HG03097 (cell line): ENCODE measurements around the gene CADPS2.

ENCODE experiments used
- ATAC-seq: cut with Tn5 transposase; IDR thresholded peaks from one replicate; pipeline ENCODE4 v1.9.1; 2021; ENCODE audit not compliant: unreplicated experiment, low FRiP score

CADPS2 gene

DNA sequence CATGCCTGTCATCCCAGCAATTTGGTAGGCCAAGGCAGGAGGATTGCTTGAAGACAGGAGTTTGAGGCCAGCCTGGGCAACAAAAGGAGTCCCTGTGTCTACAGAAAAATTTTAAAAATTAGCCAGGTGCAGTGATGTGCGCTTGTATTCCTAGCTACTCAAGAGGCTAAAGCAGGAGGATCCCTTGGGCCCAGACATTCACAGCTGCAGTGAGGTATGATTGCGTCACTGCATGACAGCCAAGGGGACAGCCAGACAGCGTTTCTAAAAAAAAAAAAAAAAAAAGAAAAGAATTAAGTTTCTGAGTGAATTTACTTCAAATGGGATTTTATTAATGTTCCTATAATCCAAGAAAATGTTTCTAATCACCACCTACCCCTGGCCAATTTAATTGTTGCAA, 96.1 kb downstream of the CADPS2 start:
- no peak for ATAC-seq

DNA sequence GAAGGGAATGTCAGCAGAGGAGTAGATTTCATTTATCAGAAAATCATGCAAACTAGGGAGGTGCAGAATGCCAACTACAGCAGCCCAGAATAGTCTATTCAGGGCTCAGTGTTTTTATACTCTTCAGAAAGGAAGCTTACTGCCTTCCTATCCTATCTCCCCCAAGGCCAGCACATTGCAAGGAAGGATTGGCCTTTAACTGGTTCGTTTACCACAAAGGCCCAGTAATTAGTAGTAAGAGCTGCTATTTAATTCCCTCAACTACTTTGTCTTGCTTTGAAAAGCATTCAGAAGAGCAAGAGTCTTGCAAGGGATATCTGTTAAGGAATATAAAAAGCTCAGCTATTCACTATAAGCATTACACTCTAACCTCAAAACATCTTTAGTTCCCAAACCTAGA, 97.1 kb downstream of the CADPS2 start:
- no peak for ATAC-seq

DNA sequence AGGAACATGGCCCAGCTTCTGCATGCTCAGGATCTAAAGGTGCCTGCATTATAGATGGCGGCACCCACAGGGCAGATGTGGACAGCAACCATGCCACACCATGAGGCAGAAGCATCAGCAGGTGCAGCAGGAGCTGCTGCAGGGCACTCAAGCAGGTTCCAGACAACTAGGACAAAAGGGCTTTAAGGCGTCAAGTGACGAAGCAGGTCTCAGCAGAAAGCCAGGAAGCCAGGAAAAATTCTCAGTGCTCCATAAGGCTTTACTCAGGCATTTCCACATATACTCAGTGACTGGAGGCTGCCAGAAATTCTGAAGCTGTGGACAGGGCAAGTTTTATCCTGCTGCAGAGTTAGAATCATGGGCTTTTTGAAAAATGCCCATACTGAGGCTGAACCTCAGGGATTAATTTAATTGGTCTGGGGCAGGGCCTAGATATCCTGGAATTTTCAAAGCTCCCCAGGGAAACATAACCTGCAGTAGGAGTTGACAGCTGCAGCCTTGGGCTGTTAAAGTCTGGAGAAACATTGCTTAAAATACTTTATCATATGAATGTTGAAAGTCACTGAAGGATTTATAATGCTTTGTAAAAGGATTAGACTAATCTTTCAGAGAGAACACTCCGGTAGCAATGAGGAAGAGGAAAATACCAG, 115.4 kb downstream of the CADPS2 start:
- ATAC-seq = no peak

DNA sequence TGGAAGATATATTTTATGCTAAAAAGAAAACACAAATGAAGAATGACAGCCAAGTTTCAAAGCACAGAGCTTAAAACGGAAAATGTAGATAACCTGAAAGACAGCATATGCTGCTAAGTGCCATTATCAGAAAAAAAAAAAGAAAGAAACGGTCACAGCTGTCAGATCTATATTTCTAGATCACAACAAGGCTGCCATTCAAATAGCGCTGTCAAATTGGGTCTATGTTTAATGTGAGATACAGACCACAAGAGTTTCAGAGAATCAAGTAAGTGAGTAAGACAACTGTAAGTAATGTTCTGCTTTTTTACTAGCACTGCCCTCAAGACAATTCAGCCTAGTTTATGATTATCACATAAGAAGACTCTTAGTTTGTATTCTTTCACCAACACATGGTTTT, 117.4 kb downstream of the CADPS2 start:
- no peak for ATAC-seq

DNA sequence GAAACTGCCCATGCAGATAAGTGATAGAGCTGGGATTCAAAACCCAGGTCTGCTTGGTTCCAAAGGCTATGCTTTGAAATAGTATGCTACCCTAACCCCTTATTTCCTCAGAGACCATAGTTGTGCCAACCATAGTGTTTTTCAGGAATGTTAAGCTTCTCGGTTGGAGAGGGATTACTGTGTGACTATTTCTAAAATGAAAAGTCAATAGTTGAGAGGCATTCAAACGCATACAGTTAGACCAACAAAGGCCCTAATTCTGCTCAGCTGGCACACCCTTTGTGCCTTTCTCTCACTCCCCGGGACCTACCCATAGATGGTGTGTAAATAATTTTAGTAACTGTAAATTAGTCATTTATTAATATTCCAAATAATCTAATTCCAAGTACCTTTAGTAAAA, 118.9 kb downstream of the CADPS2 start:
- ATAC-seq = no peak

DNA sequence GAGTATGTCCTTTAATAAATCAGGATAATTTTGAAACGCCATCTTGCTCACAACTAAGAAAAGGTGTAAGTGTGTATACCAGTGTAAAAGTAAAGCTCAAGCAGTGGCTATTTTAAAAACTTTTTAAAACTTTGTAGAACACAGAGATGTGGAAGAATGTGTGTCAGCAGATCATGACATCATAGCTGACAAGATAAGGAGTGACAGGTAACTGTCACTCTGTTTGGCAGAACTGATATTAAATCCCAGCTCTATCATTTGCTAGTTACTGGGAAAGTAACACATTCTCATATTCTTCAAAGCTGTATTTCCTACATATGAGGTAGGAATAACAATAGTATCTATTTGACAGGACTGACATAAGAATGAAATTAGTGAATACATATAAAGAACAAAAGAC, 119.7 kb downstream of the CADPS2 start:
- ATAC-seq = no peak

DNA sequence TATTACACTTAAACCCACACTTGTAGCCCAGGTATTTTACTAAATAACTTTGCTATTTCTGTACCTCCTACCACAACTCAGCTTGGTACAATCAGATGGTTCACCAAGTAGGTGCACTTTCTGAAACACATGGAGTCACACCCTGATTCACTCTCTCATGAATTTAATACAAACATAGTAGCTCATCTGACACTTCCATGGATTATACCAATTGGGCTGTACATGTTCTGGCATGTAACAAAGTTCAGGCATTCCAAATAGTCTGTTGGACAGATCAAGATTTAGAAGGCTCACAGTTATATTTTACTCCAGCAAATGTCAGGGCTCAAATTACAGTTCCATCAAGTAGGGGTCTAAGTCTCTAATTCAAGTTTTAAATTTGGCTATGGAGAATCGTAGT, 121.4 kb downstream of the CADPS2 start:
- ATAC-seq = no peak

DNA sequence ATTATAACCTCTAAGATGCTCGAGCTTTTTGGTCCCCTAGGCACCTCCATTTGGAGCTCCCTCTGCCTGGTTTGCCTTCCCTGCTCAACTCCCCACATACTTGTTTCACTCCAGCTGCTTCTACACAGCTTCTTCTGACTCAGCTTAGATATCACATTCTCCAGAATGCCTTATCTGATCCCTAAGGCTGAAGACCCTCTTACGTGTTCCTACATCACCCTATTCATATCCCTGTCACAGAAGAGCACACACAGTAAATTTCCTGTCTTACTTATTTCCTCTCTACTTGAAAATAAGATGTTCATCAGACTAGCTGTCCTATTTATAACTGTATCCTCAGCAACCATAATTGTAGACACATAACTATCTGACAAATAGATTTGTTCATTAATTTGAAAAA, 122.2 kb downstream of the CADPS2 start:
- no peak for ATAC-seq

DNA sequence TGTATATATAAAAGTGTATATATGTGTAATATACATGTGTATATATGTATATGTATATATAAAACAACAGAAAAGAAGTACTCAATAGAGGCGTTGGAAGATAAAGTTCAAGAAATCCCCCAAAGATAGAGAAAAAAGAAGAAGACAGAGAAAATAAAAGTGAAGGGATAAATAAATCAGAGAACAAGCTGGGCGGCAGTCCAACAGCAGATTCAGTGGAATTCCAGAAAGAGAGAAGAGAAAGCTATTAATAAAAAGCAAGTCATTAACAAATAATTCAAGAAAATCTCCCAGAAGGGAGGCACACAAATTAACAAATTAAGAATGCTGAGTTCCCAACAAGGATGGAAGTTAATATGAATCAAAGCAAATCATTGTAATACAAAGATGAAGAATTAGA, 124.2 kb downstream of the CADPS2 start:
- no peak for ATAC-seq

DNA sequence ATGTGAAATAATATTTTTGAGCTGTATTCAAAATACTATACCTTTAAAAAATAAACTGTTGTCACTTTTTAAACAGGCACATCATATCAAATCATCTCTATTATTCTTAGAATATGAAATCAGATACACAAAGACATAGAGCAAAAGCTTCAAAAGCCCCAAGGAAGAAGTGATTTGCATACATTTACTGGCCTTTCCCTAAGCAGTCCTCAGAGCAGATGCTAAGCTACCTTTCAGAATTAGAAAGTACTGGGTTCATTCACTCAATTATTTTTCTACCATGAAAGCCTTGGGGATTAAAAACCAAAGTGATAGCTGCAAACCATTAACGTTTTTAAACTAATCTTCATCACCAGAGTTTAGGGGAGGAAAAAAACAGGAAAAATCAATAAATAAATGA, 127.8 kb downstream of the CADPS2 start:
- no peak for ATAC-seq

DNA sequence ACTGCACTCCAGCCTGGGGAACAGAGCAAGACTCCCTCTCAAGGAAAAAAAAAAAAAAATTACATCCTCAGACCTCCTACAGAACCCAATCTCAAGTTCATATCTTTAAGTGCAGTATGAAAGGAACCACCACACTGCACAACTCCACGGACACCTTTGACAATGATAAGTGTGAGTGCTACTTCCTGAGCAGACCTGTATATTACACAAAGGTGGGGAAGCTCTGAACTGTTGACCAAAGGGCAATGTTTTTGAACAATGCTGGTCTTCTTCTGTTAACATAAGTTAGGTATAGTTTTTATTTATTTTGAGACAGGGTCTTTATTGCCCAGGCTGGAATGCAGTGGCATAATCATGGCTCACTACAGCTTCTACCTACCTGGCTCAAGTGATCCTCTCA, 129.4 kb downstream of the CADPS2 start:
- no peak for ATAC-seq

DNA sequence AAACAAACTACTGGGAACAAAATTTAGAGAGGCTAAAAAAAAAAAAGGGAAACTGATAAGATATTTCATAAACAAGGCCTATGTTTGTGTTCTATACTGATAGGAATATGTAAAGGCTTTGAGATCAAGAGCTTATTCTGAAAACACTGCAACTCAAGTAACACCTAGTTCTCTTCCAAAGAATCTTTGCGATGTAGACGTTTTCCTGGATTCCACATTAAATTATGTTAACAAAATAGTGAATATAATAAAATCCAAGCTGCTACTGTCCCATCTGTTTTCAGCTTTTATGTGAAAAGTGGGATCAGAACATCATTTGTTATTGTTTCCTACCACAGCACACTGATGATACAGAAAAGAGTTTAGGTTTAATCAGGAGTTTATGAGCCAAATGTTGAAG, 130.6 kb downstream of the CADPS2 start:
- ATAC-seq = no peak

DNA sequence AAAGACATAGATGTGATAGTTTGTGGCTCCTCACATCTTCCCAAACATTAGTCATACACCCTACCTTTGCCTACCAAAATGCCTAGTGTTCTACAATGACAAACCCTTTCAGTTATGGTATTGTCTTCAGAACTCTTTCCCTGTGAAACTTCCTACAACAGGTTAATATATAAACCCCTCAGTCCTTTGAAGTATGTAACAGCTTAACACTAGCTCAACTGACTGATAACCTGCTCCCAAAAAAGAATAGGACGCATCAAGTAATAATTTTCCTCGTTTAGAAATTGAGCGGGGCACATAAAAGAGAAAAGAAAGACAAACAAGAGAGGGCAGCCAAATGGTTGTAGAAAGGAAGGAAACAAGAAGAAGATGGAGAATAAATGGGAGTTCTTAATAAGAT, 133.7 kb downstream of the CADPS2 start:
- ATAC-seq = no peak

DNA sequence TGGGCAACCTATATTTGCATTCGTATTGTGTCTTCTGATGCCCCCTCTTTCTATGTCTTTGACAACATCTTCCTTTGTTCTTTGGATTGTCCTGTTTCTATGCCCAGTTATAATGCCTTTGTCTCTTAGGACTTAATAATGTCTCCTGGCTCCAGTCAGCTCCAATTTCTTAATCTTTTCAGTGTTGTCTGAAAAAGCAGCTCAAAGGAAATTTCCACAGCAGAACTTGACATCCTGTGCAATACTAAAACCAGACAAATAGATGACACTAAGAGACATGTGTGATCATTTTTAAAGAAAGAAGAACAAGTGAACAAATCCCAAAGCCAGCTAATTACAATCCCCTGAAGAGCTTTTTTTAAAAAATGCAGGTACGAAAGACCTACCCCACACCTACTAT, 135.9 kb downstream of the CADPS2 start:
- ATAC-seq = no peak

DNA sequence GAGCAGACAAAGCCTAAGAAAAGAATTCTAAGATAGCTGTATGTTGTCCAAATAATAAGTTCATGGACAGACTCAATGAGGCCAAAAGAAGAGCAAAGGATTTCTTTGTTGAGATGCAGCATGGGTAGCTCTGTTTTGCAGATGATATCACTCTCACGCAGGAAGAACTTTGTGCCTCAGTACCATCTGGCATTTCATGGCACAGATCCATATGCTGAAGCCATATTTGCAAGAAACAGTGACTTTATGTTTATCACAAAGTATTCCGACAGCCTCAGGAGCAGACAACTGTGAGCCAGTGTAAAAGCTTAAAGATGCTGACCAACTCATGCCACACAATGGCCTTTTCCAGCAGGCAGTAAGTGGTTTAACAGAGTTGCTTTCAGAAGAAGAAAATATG, 138.1 kb downstream of the CADPS2 start:
- ATAC-seq = no peak

DNA sequence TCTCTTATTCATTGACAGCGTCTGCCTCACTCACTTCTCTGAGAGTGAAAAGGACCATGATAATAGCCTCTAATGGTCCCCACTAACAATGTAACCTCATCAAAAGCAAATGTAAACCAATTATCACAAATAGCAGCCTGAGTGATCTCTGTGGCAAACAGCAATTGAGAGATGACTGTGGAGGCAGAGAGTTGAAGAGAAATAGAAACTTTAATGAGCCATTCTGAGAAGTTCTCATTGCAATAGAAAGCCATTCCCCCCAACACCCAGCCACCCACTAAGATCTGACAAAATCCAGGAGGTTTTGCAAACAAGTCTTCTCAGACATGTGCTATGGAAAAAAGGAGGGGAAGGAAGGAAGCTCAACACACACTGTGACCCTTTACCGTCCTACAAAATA, 139.3 kb downstream of the CADPS2 start:
- no peak for ATAC-seq

DNA sequence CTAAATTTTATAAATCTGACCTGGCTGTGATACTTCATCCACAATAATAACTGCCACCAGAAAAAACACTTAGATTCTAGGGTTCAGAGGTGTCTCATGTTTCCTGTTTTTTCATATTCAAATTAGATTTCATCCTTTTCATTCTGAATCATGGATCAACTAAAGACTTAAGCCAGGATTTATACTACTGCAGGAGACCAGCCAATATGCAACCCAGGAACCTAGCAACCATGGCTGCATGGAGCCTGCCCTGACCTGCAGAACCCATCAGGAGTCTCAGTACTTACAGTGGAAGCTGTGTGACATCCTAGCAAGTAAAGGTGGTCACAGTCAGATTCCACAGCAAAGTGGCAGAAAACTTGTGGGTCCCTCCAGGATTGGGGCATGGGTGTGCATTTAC, 143.0 kb downstream of the CADPS2 start:
- no peak for ATAC-seq

DNA sequence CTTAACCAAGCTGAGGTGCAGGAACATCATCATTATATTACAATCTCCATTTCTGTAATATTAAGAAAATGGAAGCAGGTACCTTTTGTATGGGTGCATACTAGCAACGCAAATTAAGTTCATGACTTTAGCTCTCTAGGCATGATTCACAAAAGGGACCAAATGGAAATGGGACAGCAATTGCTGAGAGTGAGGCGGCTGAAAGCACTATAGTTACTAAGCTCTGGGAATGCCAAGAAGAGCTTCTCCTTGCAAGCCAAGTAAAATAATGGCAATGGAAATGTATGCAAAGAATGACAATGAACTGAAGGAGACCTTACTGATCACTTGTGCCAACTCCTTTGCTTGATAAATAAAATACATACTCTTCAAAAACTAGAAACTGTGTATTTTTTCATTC, 147.3 kb downstream of the CADPS2 start:
- ATAC-seq = no peak

DNA sequence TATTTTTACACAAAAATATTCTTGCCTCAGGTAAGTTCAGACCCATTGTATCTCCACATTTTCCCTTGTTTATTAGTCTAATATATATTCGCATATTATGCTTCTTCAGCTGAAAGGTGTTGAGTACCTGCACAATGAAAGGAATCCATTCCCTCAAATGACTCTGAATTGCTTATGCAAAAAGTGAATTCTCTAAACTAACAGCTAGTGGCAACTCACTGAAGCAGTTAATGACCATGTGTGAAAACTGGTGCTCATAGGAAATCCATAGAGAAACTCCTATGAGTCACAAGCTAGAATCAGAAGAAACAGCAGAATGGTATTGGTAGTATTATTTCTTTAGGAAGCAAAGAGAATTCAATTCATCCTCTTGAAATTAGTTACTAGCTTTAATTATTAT, 150.1 kb downstream of the CADPS2 start:
- ATAC-seq = no peak

DNA sequence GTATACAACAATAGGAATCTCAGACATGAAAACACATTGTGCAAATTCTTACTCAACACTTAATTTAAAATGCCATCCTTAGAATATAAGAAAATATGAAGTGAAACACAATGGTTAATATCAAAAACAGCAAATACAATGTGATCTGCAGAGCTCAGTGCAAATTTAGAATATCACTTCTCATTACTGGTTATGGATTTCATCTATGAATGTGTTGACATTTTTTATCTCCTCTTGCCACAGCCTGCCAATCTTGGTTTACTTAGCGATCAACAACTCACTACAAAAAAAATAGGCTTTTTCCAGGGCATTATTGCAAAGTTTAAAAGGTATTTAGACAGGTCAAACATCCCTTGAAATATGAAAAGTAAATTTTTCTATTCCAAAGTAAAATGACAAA, 158.5 kb downstream of the CADPS2 start:
- no peak for ATAC-seq

DNA sequence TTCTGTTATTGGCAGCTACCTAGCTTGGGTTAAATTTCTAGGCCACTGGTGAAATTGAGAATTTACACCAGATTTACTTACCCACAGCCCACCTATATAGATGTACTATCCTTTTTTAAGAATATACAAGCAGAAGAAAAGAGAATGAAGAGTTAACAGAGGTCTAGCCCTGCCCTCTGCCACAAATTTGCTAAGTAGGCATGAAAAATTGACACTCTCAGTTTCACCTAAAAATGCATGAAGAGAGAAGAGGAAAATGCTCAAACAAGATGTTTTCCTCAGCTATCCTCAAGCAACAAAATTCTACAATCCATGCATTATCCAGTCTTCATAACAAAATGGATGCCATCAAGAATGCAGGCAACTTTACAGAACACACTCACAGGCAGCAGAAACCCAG, 158.9 kb downstream of the CADPS2 start:
- no peak for ATAC-seq

DNA sequence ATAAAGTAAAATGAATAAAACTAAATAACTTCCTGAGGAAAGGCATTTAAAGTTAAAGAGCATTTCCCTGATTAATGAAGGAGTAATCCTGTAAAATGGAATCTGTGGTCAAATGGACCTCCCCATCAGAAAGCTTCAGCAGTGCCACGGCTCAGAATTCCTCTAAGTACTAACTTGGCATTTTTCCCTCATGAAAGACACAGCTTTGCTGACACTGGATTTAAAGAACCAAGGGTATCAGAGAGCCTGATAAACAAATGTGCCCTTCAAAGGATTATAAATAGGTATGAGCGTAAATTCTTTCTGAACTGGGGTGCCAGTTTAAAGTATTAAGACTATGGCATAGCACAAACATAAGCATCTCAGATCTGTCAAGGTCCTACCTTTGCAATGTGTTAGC, 159.4 kb downstream of the CADPS2 start:
- ATAC-seq = no peak

DNA sequence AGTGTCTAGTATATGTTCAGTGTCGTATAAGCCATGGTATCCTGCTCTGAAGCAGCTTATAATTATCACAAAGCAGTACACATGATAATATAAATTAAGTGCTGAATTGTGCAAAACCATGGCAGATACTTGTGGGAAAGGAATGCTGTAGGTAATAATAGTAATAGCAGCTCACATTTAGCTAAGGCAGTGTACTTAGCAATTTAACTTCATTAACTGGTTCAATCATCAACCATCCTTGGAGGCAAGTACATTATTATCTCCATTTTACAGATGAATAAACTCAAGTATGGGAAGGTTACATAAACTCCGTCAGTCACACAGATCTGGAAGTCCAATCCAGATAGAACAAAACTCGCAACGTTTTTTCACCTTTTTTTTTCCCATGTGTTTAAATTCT, 161.9 kb downstream of the CADPS2 start:
- no peak for ATAC-seq
